Stimulated activated naive CD8-positive, alpha-beta T cell treated with anti-CD3 and anti-CD28 coated beads, Interleukin-15, Interleukin-2, amounts not matched to agents 100 U/mL and 50 U/mL, for 24 hours (primary cell): Measurements from ENCODE around the gene IFNLR1.

Source experiments
- ATAC-seq: fragments of 150-1000 bp; cut with Tn5 transposase; one replicate; pipeline ENCODE4 v1.10.0; 2021
- DNase-seq: peaks from one replicate; pipeline ENCODE4 v3.0.0; 2021

The IFNLR1 gene

GRCh38 chr1:24104854-24105253 lies 82.2 kb downstream of the IFNLR1 start:
- DNase-seq = no peak
- ATAC-seq = no peak
